Esophagus (tissue), 2 donors: ENCODE results near the gene F8. TPM values are rescaled to one million over a fixed set of nuclear protein-coding genes. Genes with fewer than 3 reads are reported as not detected.
A peak's percentile ranks its signal among the peaks of the same experiment; 100 is the strongest.

Experiments
- H3K27ac ChIP-seq, 2 donors: one replicate each; pipeline ENCODE4 v1.5.1; 2013; ENCODE audit warnings: low read depth in 2 of 2, mild to moderate bottlenecking in 2 of 2, inconsistent platforms in 1 of 2, low read length in 1 of 2, moderate library complexity in 1 of 2
- H3K27me3 ChIP-seq, 2 donors: one replicate each; pipeline ENCODE4 v1.6.1; 2013; ENCODE audit warnings: low read length in 2 of 2, control low read depth in 1 of 2, mild to moderate bottlenecking in 1 of 2; ENCODE audit not compliant: insufficient read depth in 2 of 2, control insufficient read depth in 1 of 2
- H3K36me3 ChIP-seq, 2 donors: one replicate each; pipeline ENCODE4 v1.6.1; 2013; ENCODE audit warnings: low read length in 1 of 2; ENCODE audit not compliant: control insufficient read depth in 2 of 2, insufficient read depth in 2 of 2
- H3K4me1 ChIP-seq, 2 donors: one replicate each; pipeline ENCODE4 v1.6.1; 2013; ENCODE audit warnings: low read length in 1 of 2; ENCODE audit not compliant: control insufficient read depth in 2 of 2, insufficient read depth in 2 of 2
- H3K4me3 ChIP-seq, 2 donors: one replicate each; pipeline ENCODE4 v1.5.1; 2013; ENCODE audit warnings: low read length in 2 of 2, mild to moderate bottlenecking in 2 of 2, low read depth in 1 of 2, moderate library complexity in 1 of 2
- H3K9me3 ChIP-seq, 2 donors: one replicate each; pipeline ENCODE4 v1.6.1; 2013; ENCODE audit warnings: mild to moderate bottlenecking in 2 of 2, low read depth in 1 of 2, low read length in 1 of 2, moderate library complexity in 1 of 2; ENCODE audit not compliant: control insufficient read depth in 2 of 2, insufficient read depth in 1 of 2
- WGBS, 2 donors: extraction: QIAGEN DNeasy Blood & Tissue Kit; methylation state at CpG; one replicate each; pipeline ENCODE4 v1.1.7; 2013; 5-methylcytosine and 5-hydroxymethylcytosine counted together
- polyA plus RNA-seq, 2 donors: library from polyadenylated mRNA; stranded (reverse); fragments of 200-250 nt; gene quantifications; one replicate each; pipeline ENCODE4 v1.2.3, GENCODE V29; 2013
- donor health status: healthy with polysubstance abuse.
- donor health status: Bipolar disorder and iron deficiency.

F8 gene
- polyA plus RNA-seq, 2 donors, result 2.2 TPM

DNA sequence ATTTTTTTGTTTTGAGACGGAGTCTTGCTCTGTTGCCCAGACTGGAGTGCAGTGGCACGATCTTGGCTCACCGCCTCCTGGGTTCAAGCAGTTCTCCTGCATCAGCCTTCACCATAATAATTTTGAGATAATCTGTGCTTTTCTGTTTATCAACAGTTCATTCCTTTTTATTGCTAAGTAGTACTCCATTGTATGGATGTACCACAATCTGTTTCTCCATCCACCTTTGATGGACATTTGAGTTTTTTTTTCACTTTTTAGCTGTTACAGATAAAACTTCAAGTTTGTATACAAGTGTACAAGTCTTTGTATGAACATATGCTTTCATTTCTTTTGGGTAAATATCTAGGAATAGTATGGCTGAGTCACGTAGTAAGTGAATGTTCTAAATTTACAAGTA lies 13.2 kb upstream of the F8 start:
- 95 to 100% methylated on average over 4 of the region's 4 CpGs for WGBS, 2 donors
- H3K4me3 ChIP-seq, result no peak overlapping the region
- H3K27me3 ChIP-seq, result no peaks in the 10 kb centered on the region
- H3K9me3 ChIP-seq, result no peaks in the 10 kb centered on the region
- H3K27ac ChIP-seq, result no peak overlapping the region
- no peaks in the 10 kb centered on the region for H3K4me1 ChIP-seq
- H3K36me3 ChIP-seq, result no peaks in the 10 kb centered on the region

DNA sequence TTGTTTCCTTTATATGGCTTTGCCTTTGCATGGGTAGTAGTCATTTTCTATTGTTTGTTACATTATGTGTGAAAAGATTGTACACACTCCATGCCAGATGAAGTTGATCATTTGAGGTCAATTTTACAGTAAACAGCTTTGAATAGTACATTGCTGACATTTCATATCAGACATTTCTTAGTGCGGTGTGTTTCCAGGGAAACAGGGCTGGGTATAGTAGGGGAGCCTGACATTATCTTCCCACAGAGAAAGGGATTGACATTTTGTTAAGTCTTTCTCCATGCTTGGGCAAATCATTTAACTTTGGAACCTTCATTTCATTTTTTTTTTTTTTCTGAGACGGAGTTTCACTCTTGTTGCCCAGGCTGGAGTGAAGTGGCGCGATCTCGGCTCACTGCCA lies 9.1 kb upstream of the F8 start:
- H3K4me1 ChIP-seq, result no peaks in the 10 kb centered on the region
- H3K9me3 ChIP-seq, result no peaks in the 10 kb centered on the region
- 80 to 86% methylated on average over 5 of the region's 5 CpGs for WGBS, 2 donors
- no peaks in the 10 kb centered on the region for H3K27me3 ChIP-seq
- H3K36me3 ChIP-seq, result no peaks in the 10 kb centered on the region
- no peak overlapping the region for H3K27ac ChIP-seq
- H3K4me3 ChIP-seq, result no peak overlapping the region

DNA sequence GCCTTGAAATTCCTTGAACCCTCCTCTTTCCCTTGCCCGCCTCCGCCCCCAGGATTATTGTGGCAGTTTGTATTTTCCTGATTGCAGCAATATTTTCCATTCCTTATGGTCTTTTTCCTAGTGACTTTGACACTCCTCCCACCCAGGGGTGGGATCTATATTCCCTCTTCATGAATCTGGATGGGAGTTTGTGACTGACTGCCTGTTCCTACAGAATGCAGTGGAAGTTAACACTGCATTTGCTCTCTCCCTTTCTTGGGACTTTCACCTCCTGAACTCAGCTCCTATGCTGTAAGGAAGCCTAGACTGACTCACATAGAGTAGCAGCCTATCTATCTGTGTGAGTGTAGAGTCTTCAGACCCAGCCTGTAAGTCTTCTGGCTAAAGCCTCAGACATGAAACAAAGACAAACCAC lies 6.4 kb upstream of the F8 start:
- Histone ChIP-seq H3K36me3 (no peaks in the 10 kb centered on the region), H3K9me3 (no peaks in the 10 kb centered on the region), H3K4me3 (no peak overlapping the region), H3K27ac (peak overlapping the region in 1 of 2 donors; percentile 18), H3K4me1 (no peaks in the 10 kb centered on the region), H3K27me3 (no peaks in the 10 kb centered on the region)
- 65 to 68% methylated on average over 2 of the region's 2 CpGs for WGBS, 2 donors

DNA sequence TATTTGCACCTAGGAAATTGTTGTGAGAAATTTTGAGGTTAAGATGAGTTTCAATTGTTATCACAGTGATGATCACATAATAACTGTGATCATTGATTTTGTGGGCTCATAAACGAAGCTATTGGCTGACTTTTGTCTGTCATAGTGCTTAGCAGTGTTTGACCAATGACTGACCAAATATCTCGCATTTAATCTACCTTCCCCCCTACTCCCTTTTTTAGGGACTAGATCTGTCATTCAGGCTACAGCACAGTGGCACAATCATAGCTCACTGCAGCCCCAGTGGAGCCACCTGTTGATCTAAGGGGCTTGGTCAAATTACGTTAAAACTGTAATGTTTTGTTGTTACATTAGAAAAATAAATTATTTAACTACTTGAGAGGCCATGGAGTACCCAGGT lies 5.6 kb upstream of the F8 start:
- Histone ChIP-seq H3K27ac (peak overlapping the region in 1 of 2 donors; percentile 84), H3K4me1 (no peaks in the 10 kb centered on the region), H3K9me3 (no peaks in the 10 kb centered on the region), H3K36me3 (no peaks in the 10 kb centered on the region), H3K27me3 (no peaks in the 10 kb centered on the region), H3K4me3 (peak overlapping the region in 1 of 2 donors; percentile 13)
- 15 to 24% methylated on average over 3 of the region's 3 CpGs for WGBS, 2 donors

DNA sequence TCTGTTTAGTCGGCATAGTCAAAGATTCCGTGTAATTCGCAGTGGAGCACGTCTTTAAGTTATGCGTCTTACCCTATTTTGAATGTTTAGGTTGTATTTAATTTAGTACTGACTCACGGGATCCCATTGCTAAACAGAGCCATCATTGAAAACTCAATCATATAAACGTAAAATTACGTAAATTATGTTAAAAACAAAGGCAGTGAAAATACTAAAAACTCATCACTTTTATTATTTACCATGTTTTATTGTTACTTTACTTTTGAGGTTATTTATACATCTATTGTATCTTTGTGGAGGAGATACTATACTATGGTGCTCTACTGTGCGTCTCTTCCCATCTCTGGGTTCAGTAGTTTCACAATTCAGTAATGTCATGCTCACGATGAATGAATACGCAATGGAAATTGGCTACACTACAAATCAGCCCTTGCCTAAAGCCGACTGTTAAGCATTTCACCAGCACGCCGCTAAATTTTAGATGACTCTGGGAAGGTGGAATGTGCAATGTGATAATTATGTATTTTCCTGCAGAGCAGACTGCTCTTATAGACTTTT lies 5.1 kb upstream of the F8 start:
- Histone ChIP-seq H3K27me3 (no peaks in the 10 kb centered on the region), H3K27ac (peak overlapping the region; percentile 96 to 98)

DNA sequence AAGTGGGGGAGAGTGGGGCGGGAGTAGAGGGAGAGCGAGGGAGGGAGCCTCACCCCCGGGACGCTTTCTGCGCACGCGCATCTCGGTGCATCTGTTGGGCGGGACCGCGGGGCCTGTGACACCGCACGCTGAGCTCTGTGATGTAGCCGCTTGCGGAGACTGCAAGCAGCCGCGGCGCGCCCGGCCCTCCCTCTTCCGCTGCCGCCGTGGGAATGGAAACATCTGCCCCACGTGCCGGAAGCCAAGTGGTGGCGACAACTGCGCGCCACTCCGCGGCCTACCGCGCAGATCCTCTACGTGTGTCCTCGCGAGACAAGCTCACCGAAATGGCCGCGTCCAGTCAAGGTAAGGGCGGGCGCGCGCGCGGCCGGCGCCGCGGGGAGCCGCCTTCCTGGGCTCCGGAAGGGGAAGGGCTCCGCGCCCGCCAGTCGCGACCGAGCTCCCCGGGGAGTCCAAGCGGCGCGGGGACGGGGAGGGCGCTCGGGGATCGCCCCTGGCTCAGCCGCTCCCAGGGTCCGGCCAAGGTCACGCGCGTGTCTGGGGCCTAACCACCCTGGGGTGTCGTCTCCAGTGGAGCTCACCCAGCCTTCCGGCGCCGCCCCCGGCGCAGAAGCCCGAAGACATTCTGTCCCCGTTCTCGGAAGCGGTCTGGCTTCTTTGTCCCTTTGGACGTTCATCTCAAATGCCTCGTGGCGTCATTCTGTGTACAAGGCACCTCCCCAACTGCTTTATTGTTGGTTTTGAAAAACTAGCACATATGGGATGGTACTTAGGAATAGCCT lies 4.4 kb upstream of the F8 start, which contains the start of gene FUNDC2:
Gene FUNDC2 (plus strand): TSS at position 118 of the 782 bp plus-strand sequence. CDS start 95 bp downstream, at position 213.
- 1 to 29% methylated on average over 71 to 82 of the region's 82 CpGs for WGBS, 2 donors
- H3K4me3 ChIP-seq, result peak within 1 kb of the TSS; percentile 53 to 74

More for the DNA sequence above, 5.1 kb upstream of the F8 start:
- Histone ChIP-seq H3K9me3 (no peaks in the 10 kb centered on the region), H3K4me3 (peak overlapping the region; percentile 53 to 74), H3K4me1 (no peaks in the 10 kb centered on the region), H3K36me3 (no peaks in the 10 kb centered on the region)
- 1 to 34% methylated on average over 14 of the region's 14 CpGs for WGBS, 2 donors

DNA sequence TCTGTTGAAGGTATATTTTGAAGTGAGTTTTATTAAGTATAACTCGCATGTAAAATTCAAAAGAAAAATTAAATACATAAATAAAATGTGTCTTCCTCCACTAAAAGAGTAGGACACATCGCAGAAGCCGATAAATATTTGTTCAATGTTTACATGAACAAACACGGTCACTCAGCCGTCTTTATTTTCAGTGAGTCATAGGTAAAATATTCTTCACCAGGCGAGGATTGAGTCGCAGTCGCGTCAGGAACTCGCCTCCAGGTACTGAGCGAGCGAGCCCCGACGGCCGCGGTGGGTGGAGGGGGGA lies 3.9 kb upstream of the F8 start:
- Histone ChIP-seq H3K9me3 (no peaks in the 10 kb centered on the region), H3K36me3 (no peaks in the 10 kb centered on the region), H3K4me3 (peak overlapping the region; percentile 53 to 74), H3K27me3 (no peaks in the 10 kb centered on the region), H3K27ac (peak overlapping the region; percentile 96 to 98), H3K4me1 (no peaks in the 10 kb centered on the region)
- WGBS, 2 donors, result 0 to 39% methylated on average over 16 of the region's 16 CpGs

More for the DNA sequence above, 4.4 kb upstream of the F8 start, which contains the start of gene FUNDC2:
- H3K36me3 ChIP-seq, result no peaks in the 10 kb centered on the region
- H3K4me1 ChIP-seq, result no peaks in the 10 kb centered on the region
- H3K27ac ChIP-seq, result peak within 1 kb of the TSS; percentile 96 to 98
- no peaks in the 10 kb centered on the region for H3K9me3 ChIP-seq
- H3K27me3 ChIP-seq, result no peaks in the 10 kb centered on the region

DNA sequence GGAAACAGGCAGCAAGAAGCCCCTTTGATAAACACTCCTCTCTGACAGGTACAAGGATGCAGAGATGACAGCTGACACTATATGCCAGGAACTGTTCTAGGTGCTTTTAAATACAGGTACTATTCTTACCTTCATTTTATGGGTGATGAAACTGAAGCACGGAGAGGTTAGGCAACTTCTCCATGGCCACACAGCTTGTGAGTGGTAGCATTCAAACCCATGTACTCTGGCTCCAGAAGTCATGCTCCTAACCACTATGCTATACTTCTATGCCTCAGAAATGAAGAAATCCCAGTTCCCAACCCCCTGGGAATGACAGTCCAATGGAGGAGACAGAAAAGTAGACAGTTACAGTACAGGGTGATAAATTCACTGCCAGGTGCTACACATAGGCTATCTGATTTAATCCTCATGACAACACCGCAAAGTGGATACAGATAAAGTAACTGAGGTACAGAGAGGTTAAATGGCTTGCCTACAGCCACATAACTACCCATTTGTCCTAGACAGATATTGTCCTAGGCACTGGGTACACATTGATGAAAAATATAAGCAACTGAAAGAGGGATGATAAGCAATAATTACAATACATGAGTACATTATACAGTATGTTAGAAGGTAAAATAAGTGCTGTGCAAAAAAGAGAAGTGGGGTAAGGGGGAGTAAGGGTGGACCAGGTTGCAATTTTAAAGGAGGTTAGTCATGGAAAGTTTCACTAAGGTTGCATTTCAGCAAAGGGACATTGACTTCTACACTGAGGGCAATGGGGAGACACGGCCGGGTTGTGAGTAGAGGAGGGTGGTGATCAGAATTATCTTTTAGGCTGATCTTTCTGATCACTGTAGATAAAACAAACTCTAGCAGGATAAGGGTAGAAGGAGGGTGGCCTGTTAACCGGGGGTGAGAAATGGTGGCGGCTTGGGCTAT lies 1.6 kb upstream of the F8 start:
- H3K27ac ChIP-seq, result no peak overlapping the region
- 86 to 93% methylated on average over 6 of the region's 6 CpGs for WGBS, 2 donors
- H3K27me3 ChIP-seq, result no peaks in the 10 kb centered on the region
- H3K9me3 ChIP-seq, result no peaks in the 10 kb centered on the region
- no peaks in the 10 kb centered on the region for H3K4me1 ChIP-seq
- no peak overlapping the region for H3K4me3 ChIP-seq
- H3K36me3 ChIP-seq, result no peaks in the 10 kb centered on the region

DNA sequence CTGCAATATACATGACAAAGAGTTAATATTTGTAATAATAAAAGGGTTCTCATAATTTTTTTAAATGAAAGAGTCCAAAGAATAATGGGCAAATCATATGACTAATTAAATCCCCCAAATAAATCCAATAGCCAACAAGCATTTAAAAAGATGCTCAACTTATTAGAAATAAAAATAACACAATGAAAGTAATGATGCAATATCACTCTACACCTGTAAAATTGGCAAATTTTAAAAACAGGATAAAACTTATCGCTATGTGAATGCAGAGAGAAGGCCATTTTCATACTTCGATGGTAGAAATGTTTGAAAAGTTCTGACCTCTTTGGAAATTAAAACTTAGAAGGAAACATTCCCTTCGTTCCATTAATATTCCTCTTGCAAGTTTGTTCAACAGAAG lies 1.9 kb downstream of the F8 start:
- no peaks in the 10 kb centered on the region for H3K27me3 ChIP-seq
- 85 to 96% methylated on average over 3 of the region's 3 CpGs for WGBS, 2 donors
- no peak overlapping the region for H3K4me3 ChIP-seq
- H3K9me3 ChIP-seq, result no peaks in the 10 kb centered on the region
- H3K36me3 ChIP-seq, result no peaks in the 10 kb centered on the region
- H3K4me1 ChIP-seq, result no peaks in the 10 kb centered on the region
- H3K27ac ChIP-seq, result no peak overlapping the region
